ENCODE measurements around the gene SLC35F1. TPM values are rescaled to one million over a fixed set of nuclear protein-coding genes. Genes with fewer than 3 reads are reported as not detected.
A peak's percentile ranks its signal among the peaks of the same experiment; 100 is the strongest.
"Not testable (repeated sequence)": the region's sequence is repeated elsewhere in the genome, so short reads cannot be mapped to it uniquely, and the experiment has no call there.

SLC35F1 gene
- total RNA-seq, 2 donors from 2014 or later: 0.81 to 1.6 TPM

- intact Hi-C loops (cut with DNase I): no loop called here
- ATAC-seq: peak; percentile 53 to 59
These were observed 13.0 kb downstream of the SLC35F1 start for GRCh38 chr6:117919775-117920729.

GRCh38 chr6:117924690-117925089, 17.6 kb downstream of the SLC35F1 start:
- ATAC-seq (no peak), DNase-seq (no peak)
- intact Hi-C loops (cut with DNase I): no loop called here

More at GRCh38 chr6:117919775-117920729, 13.0 kb downstream of the SLC35F1 start:
- DNase-seq: peak; percentile 25

- ATAC-seq: no peak
- no peak for DNase-seq
- intact Hi-C loops (cut with DNase I): no loop called here
These were observed 20.8 kb downstream of the SLC35F1 start for GRCh38 chr6:117927866-117928265.

- ATAC-seq (no peak), DNase-seq (no peak)
- intact Hi-C loops (cut with DNase I): no loop called here
These were observed 21.8 kb downstream of the SLC35F1 start for GRCh38 chr6:117928833-117929232.

- DNase-seq (no peak), ATAC-seq (no peak)
- intact Hi-C loops (cut with DNase I): no loop called here
These were observed 22.4 kb downstream of the SLC35F1 start for GRCh38 chr6:117929501-117929900.

- DNase-seq (no peak), ATAC-seq (no peak)
- intact Hi-C loops (cut with DNase I): no loop called here
These were observed 23.6 kb downstream of the SLC35F1 start for GRCh38 chr6:117930645-117931044.

- DNase-seq (no peak), ATAC-seq (no peak)
- intact Hi-C loops (cut with DNase I): no loop called here
These were observed 24.9 kb downstream of the SLC35F1 start for GRCh38 chr6:117932001-117932400.

GRCh38 chr6:117932676-117933075, 25.6 kb downstream of the SLC35F1 start:
- ATAC-seq: no peak
- no peak for DNase-seq
- intact Hi-C loops (cut with DNase I): no loop called here

GRCh38 chr6:117933471-117933870, 26.4 kb downstream of the SLC35F1 start:
- intact Hi-C loops (cut with DNase I): no loop called here
- ATAC-seq: no peak
- DNase-seq: no peak

- ATAC-seq (no peak), DNase-seq (no peak)
- intact Hi-C loops (cut with DNase I): no loop called here
These were observed 31.4 kb downstream of the SLC35F1 start for GRCh38 chr6:117938311-117938995.

GRCh38 chr6:117947234-117947633, 40.2 kb downstream of the SLC35F1 start:
- no peak for ATAC-seq
- DNase-seq: no peak
- intact Hi-C loops (cut with DNase I): no loop called here

GRCh38 chr6:117951783-117952182, 44.7 kb downstream of the SLC35F1 start:
- intact Hi-C loops (cut with DNase I): no loop called here
- ATAC-seq: no peak
- no peak for DNase-seq

- DNase-seq (no peak), ATAC-seq (no peak)
- intact Hi-C loops (cut with DNase I): no loop called here
These were observed 48.7 kb downstream of the SLC35F1 start for GRCh38 chr6:117955684-117956256.

GRCh38 chr6:117956386-117956785, 49.3 kb downstream of the SLC35F1 start:
- ATAC-seq (no peak), DNase-seq (no peak)
- intact Hi-C loops (cut with DNase I): no loop called here

GRCh38 chr6:117958536-117958935, 51.5 kb downstream of the SLC35F1 start:
- no peak for ATAC-seq
- intact Hi-C loops (cut with DNase I): no loop called here
- no peak for DNase-seq

- no peak for ATAC-seq
- DNase-seq: no peak
- intact Hi-C loops (cut with DNase I): no loop called here
These were observed 53.8 kb downstream of the SLC35F1 start for GRCh38 chr6:117960877-117961276.

- DNase-seq (no peak), ATAC-seq (no peak)
- intact Hi-C loops (cut with DNase I): no loop called here
These were observed 54.2 kb downstream of the SLC35F1 start for GRCh38 chr6:117961301-117961700.

GRCh38 chr6:117965763-117966162, 58.7 kb downstream of the SLC35F1 start:
- ATAC-seq; DNase-seq; intact Hi-C loops (cut with DNase I): not testable (repeated sequence)

GRCh38 chr6:117971637-117972036, 64.6 kb downstream of the SLC35F1 start:
- ATAC-seq: no peak
- intact Hi-C loops (cut with DNase I): loop anchor here in 1 of 2 donors (10.0 kb wide), 1 partner anchor 293 kb away; no protein-coding TSS in a partner anchor
- DNase-seq: no peak
